ENCODE results near the gene PTMA. TPM values are rescaled to one million over a fixed set of nuclear protein-coding genes. Genes with fewer than 3 reads are reported as not detected.

Gene PTMA
- total and polyA plus RNA-seq, 9 of the 15 experiments (the other 6 are each of a cell fraction or from before 2014, with no cell fraction given) = 429 to 2,322 (median 1,578) TPM

DNA sequence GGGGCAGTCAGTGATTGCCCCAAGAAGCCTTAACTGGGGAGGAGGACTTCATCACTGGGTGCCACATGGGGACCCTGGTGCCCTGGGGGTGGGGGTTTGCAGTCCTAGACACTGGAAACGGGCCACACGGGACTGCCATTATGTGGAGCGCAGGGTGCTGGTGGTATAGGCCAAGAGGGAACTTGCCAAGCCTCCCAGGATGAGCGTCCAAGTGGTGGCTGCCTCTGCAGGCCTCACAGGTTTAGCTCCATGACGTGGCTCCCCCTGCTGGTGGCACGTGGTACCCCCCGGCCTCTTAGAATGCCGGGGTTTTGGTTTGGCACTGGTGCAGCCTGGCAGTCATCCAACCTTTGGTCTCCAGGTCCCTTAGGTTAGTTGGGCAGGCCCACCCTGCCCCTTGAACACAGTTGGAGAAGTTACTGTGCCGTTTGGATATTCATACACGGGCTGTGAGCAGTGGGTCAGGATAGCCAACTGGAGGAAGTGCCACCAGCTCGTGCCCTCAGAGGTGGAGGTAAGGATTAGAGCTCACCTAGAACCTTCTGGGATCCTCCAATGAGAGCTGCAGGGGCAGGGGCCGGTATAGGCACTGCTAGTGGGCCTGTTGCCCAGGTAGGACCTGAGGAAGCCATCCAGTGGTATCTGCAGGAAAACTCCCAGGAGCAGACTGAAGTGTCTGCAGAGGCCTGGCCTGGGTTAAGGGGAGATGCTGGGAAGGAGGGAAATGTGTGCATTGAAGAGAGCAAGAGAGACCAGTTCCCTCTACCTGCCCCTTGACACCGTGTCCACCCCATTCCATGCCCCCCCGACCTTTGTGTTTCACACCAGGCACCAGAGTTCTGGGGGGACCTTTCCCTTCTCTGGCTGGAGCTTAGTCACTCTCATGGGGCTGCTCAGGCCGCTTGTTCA is 5.7 kb downstream of the PTMA start (continued):
- TF ChIP-seq, protein P1, sequence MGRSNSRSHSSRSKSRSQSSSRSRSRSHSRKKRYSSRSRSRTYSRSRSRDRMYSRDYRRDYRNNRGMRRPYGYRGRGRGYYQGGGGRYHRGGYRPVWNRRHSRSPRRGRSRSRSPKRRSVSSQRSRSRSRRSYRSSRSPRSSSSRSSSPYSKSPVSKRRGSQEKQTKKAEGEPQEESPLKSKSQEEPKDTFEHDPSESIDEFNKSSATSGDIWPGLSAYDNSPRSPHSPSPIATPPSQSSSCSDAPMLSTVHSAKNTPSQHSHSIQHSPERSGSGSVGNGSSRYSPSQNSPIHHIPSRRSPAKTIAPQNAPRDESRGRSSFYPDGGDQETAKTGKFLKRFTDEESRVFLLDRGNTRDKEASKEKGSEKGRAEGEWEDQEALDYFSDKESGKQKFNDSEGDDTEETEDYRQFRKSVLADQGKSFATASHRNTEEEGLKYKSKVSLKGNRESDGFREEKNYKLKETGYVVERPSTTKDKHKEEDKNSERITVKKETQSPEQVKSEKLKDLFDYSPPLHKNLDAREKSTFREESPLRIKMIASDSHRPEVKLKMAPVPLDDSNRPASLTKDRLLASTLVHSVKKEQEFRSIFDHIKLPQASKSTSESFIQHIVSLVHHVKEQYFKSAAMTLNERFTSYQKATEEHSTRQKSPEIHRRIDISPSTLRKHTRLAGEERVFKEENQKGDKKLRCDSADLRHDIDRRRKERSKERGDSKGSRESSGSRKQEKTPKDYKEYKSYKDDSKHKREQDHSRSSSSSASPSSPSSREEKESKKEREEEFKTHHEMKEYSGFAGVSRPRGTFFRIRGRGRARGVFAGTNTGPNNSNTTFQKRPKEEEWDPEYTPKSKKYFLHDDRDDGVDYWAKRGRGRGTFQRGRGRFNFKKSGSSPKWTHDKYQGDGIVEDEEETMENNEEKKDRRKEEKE (IDR thresholded peaks at IDR 0.05; ENCODE audit: borderline replicate concordance in 1 of 2, control insufficient read depth in 1 of 2, low read depth in 2 of 2, low read length in 1 of 2) = peak in 1 of 2 experiments; percentile 66; a peak in 1 of 4 replicates
- 0 out of 2 replicates have a peak, but pooled peaks have one; percentile 42 for TF ChIP-seq ZNF253 (CRISPR knock-in tag; conservative IDR thresholded peaks at IDR 0.05)
- TF ChIP-seq, protein P2, sequence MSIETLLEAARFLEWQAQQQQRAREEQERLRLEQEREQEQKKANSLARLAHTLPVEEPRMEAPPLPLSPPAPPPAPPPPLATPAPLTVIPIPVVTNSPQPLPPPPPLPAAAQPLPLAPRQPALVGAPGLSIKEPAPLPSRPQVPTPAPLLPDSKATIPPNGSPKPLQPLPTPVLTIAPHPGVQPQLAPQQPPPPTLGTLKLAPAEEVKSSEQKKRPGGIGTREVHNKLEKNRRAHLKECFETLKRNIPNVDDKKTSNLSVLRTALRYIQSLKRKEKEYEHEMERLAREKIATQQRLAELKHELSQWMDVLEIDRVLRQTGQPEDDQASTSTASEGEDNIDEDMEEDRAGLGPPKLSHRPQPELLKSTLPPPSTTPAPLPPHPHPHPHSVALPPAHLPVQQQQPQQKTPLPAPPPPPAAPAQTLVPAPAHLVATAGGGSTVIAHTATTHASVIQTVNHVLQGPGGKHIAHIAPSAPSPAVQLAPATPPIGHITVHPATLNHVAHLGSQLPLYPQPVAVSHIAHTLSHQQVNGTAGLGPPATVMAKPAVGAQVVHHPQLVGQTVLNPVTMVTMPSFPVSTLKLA (conservative IDR thresholded peaks at IDR 0.05) = peak; percentile 42 to 50; a peak in 2 of 4 replicates
- TF ChIP-seq POLR2B (IDR thresholded peaks at IDR 0.05; ENCODE audit: low read depth, partially characterized antibody) = peak; percentile 48
- TF ChIP-seq RBFOX2 (IDR thresholded peaks at IDR 0.05; ENCODE audit: low read depth, low read length) = peak; percentile 66
- TF ChIP-seq MAZ (CRISPR knock-in tag; conservative IDR thresholded peaks at IDR 0.05 in 1 of 2, IDR thresholded peaks at IDR 0.05 in 1 of 2) = peak; percentile 31 to 57; a peak in 3 of 4 replicates
- TF ChIP-seq, protein P3, sequence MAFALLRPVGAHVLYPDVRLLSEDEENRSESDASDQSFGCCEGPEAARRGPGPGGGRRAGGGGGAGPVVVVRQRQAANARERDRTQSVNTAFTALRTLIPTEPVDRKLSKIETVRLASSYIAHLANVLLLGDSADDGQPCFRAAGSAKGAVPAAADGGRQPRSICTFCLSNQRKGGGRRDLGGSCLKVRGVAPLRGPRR (CRISPR knock-in tag; IDR thresholded peaks at IDR 0.05) = no peak
- 0 out of 2 replicates have a peak, but pooled peaks have one; percentile 23 for TF ChIP-seq CBX1 (IDR thresholded peaks at IDR 0.05; ENCODE audit: low read depth)
- peak; percentile 43 to 56; a peak in 3 of 4 replicates for TF ChIP-seq RAD21 (CRISPR knock-in tag; conservative IDR thresholded peaks at IDR 0.05 in 1 of 2, IDR thresholded peaks at IDR 0.05 in 1 of 2)
- no peak for TF ChIP-seq MAFK (IDR thresholded peaks at IDR 0.05; ENCODE audit: low read length)
- no peak for TF ChIP-seq HOXB6 (CRISPR knock-in tag; IDR thresholded peaks at IDR 0.05; ENCODE audit: borderline replicate concordance)
- TF ChIP-seq SIN3A (IDR thresholded peaks at IDR 0.05; ENCODE audit: borderline replicate concordance in 2 of 2, control insufficient read depth in 1 of 2, low read depth in 2 of 2, low read length in 2 of 2) = peak in 1 of 2 experiments; percentile 98; a peak in 2 of 4 replicates
- no peak for TF ChIP-seq NR4A1 (CRISPR knock-in tag; IDR thresholded peaks at IDR 0.05)
- 0 out of 2 replicates have a peak, but pooled peaks have one; percentile 30 for TF ChIP-seq NR4A1 (tag; IDR thresholded peaks at IDR 0.05)
- peak in 1 of 2 experiments; percentile 37; a peak in 1 of 3 replicates for TF ChIP-seq CBX3 (IDR thresholded peaks at IDR 0.05; ENCODE audit: borderline replicate concordance in 1 of 2, low read length in 2 of 2)
- TF ChIP-seq SOX6 (IDR thresholded peaks at IDR 0.05) = no peak
- TF ChIP-seq CEBPG (CRISPR knock-in tag; IDR thresholded peaks at IDR 0.05) = no peak
- no peak for TF ChIP-seq CEBPG (tag; conservative IDR thresholded peaks at IDR 0.05 in 1 of 2, IDR thresholded peaks at IDR 0.05 in 1 of 2)
- peak; percentile 56 for TF ChIP-seq ZNF24 (IDR thresholded peaks at IDR 0.05)
- no peak for TF ChIP-seq RBM34 (IDR thresholded peaks at IDR 0.05; ENCODE audit: borderline replicate concordance, insufficient read depth, low read length)
- TF ChIP-seq TARDBP (IDR thresholded peaks at IDR 0.05) = no peak

Data from K562 (cell line).